ENCODE data around the gene TCTN3. TPM values are rescaled to one million over a fixed set of nuclear protein-coding genes. Genes with fewer than 3 reads are reported as not detected.
"Not testable (repeated sequence)": the region's sequence is repeated elsewhere in the genome, so short reads cannot be mapped to it uniquely, and the experiment has no call there.

Gene TCTN3
- polyA plus RNA-seq, 1 donor: 76.9 TPM

GRCh38 chr10:95637911-95638310, 55.8 kb downstream of the TCTN3 start:
- DNase-seq: no peak

GRCh38 chr10:95637140-95637539, 56.6 kb downstream of the TCTN3 start:
- no peak for DNase-seq

- DNase-seq: no peak
Observed at GRCh38 chr10:95635319-95635733, 58.4 kb downstream of the TCTN3 start.

- DNase-seq: peak; percentile 30
Observed at GRCh38 chr10:95628786-95629185, 64.9 kb downstream of the TCTN3 start.

GRCh38 chr10:95626500-95626899, 67.2 kb downstream of the TCTN3 start:
- DNase-seq: no peak

GRCh38 chr10:95620415-95620814, 73.3 kb downstream of the TCTN3 start:
- not testable (repeated sequence) for DNase-seq

- no peak for DNase-seq
Observed at GRCh38 chr10:95618101-95618500, 75.6 kb downstream of the TCTN3 start.

GRCh38 chr10:95616446-95616845, 77.3 kb downstream of the TCTN3 start:
- no peak for DNase-seq

Other genes starting within 250 kb of the TCTN3 start
- 41.7 TPM for gene SORBS1, start 132.6 kb downstream of the TCTN3 start, polyA plus RNA-seq (ENCODE audit: insufficient read length)
- 83.8 TPM for gene ALDH18A1, start 37.2 kb downstream of the TCTN3 start, polyA plus RNA-seq (ENCODE audit: insufficient read length)
- gene ENTPD1, start 62.2 kb upstream of the TCTN3 start, polyA plus RNA-seq (ENCODE audit: insufficient read length): 23.1 TPM
- gene CC2D2B, start 214.0 kb upstream of the TCTN3 start, polyA plus RNA-seq (ENCODE audit: insufficient read length): 3.3 TPM